DOHH2 (cell line): Measurements from ENCODE around the gene PAGR1.

Experiments
- EZH2phosphoT487 ChIP-seq: fragments of 200-600 bp; sonication (generic); IDR thresholded peaks from 2 replicates; pipeline ENCODE4 v1.6.1; 2017; ENCODE audit warnings: borderline replicate concordance, mild to moderate bottlenecking, antibody characterized with exemption, low read length, moderate library complexity, mixed read lengths
- TF ChIP-seq, protein P1 (sequence below): fragments of 200-600 bp; sonication (generic); IDR thresholded peaks from one replicate; pipeline ENCODE4 v1.5.1; 2014; ENCODE audit warnings: antibody characterized with exemption, mild to moderate bottlenecking, low read depth, low read length; ENCODE audit not compliant: poor library complexity, severe bottlenecking

DNA sequence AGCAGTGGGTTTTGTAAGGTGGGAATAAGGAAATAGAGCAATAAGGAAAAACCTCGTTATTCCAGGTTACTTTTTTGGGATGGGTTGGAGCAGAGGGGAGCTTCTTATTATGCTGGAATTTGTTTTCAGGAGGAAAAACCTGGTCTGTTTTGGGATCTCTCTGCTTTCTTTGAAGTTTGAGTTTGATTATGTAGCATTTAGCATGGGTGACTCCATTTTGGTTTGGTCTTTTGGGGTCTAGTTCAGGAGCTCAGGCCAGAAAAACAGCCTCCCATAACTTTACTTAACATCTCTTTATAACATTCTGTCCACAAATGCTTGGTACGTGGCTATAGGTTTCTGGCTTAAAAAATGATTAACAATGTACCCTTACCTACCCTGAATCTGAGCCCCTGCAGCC is 46.4 kb upstream of the PAGR1 start:
- TF ChIP-seq, protein P1, sequence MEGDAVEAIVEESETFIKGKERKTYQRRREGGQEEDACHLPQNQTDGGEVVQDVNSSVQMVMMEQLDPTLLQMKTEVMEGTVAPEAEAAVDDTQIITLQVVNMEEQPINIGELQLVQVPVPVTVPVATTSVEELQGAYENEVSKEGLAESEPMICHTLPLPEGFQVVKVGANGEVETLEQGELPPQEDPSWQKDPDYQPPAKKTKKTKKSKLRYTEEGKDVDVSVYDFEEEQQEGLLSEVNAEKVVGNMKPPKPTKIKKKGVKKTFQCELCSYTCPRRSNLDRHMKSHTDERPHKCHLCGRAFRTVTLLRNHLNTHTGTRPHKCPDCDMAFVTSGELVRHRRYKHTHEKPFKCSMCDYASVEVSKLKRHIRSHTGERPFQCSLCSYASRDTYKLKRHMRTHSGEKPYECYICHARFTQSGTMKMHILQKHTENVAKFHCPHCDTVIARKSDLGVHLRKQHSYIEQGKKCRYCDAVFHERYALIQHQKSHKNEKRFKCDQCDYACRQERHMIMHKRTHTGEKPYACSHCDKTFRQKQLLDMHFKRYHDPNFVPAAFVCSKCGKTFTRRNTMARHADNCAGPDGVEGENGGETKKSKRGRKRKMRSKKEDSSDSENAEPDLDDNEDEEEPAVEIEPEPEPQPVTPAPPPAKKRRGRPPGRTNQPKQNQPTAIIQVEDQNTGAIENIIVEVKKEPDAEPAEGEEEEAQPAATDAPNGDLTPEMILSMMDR: no peak
- no peak for TF ChIP-seq EZH2phosphoT487
